SU-DHL-6 (cell line): ENCODE measurements around the gene TBL1X.
"Not testable (repeated sequence)": the region's sequence is repeated elsewhere in the genome, so short reads cannot be mapped to it uniquely, and the experiment has no call there.

ENCODE experiments used
- H2AFZ ChIP-seq: fragments of 200-600 bp; sonication (generic); 2 replicates; pipeline ENCODE4 v1.6.1; 2014; ENCODE audit warnings: low read depth, mild to moderate bottlenecking, moderate library complexity, mixed read lengths, antibody characterized with exemption, low read length; ENCODE audit not compliant: severe bottlenecking
- H3F3A ChIP-seq: fragments of 200-600 bp; shearing (Covaris generic); 2 replicates; pipeline ENCODE4 v1.6.0; 2016; ENCODE audit warnings: antibody characterized with exemption, mild to moderate bottlenecking; ENCODE audit not compliant: insufficient read depth
- H3K27ac ChIP-seq: fragments of 200-600 bp; sonication (generic); 2 replicates; pipeline ENCODE4 v1.5.1; 2016; ENCODE audit warnings: low read depth, mild to moderate bottlenecking, low read length, moderate library complexity, mixed read lengths
- H3K27me3 ChIP-seq: fragments of 200-600 bp; sonication (generic), shearing (Covaris generic); 2 replicates; pipeline ENCODE4 v1.6.0; 2014; ENCODE audit warnings: mild to moderate bottlenecking, low read length
- H3K36me3 ChIP-seq: fragments of 200-600 bp; sonication (generic); 2 replicates; pipeline ENCODE4 v1.6.1; 2014; ENCODE audit warnings: mild to moderate bottlenecking, low read length, mixed read lengths
- H3K4me2 ChIP-seq: fragments of 300-600, 200-600 bp; shearing (Covaris generic), sonication (generic); 2 replicates; pipeline ENCODE4 v1.6.0; 2014; ENCODE audit warnings: low read length, low read depth, mild to moderate bottlenecking; ENCODE audit not compliant: poor library complexity, severe bottlenecking
- H3K4me3 ChIP-seq: fragments of 200-600 bp; sonication (generic); 2 replicates; pipeline ENCODE4 v1.5.1; 2014; ENCODE audit warnings: antibody characterized with exemption, low read length, mild to moderate bottlenecking, mixed read lengths; ENCODE audit not compliant: insufficient read depth, poor library complexity, severe bottlenecking
- H3K79me2 ChIP-seq: fragments of 200-600 bp; sonication (generic); 2 replicates; pipeline ENCODE4 v1.6.1; 2014; ENCODE audit warnings: mild to moderate bottlenecking, low read length, moderate library complexity; ENCODE audit not compliant: insufficient read depth
- H3K9ac ChIP-seq: fragments of 200-600 bp; sonication (generic); 2 replicates; pipeline ENCODE4 v1.7.0; 2014; ENCODE audit warnings: mild to moderate bottlenecking, low read length
- H3K9me2 ChIP-seq: fragments of 200-600 bp; sonication (generic); replicated peaks from 2 replicates; pipeline ENCODE4 v1.6.1; 2014; ENCODE audit warnings: low read length; ENCODE audit not compliant: insufficient read depth
- H3K9me3 ChIP-seq: fragments of 200-600 bp; sonication (generic); 2 replicates; pipeline ENCODE4 v1.6.1; 2014; ENCODE audit warnings: low read length, mixed read lengths; ENCODE audit not compliant: insufficient read depth
- H4K20me1 ChIP-seq: fragments of 200-600 bp; sonication (generic); 2 replicates; pipeline ENCODE4 v1.6.1; 2014; ENCODE audit warnings: low read depth, mild to moderate bottlenecking, antibody characterized with exemption, low read length, moderate library complexity, mixed read lengths
- EZH2phosphoT487 ChIP-seq: fragments of 200-600 bp; sonication (generic), shearing (Covaris generic); conservative IDR thresholded peaks from 2 replicates; pipeline ENCODE4 v1.6.1; 2018; ENCODE audit warnings: mild to moderate bottlenecking, antibody characterized with exemption, low read length, moderate library complexity, mixed read lengths
- TF ChIP-seq, protein P1 (sequence below): fragments of 200-600 bp; sonication (generic); IDR thresholded peaks from one replicate; pipeline ENCODE4 v1.5.1; 2017; ENCODE audit warnings: antibody characterized with exemption, mild to moderate bottlenecking, low read length, moderate library complexity; ENCODE audit not compliant: insufficient read depth, poor library complexity, severe bottlenecking

TBL1X gene

DNA sequence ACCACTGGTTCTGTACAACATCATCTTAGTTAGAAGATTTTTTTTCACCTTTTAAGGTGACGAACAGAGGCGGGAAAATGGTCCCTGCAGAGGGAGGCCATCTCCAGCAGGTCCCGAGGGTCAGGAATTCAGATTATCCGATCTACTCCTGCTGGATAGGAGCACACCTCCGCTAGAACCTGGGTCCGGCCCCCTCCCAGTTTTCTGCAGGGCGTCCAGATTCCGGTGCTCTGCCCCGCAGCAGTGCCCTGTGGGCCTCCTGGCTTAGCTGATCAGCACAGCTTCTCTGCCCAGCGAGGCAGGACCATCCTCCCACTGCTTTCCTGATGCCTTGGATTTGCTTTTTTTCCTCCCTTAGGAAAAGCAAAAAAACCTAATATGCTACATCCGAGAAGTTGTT is 2.3 kb downstream of the TBL1X start:
- H3K9me3 ChIP-seq, result no peaks in the 10 kb centered on the region
- TF ChIP-seq, protein P1, sequence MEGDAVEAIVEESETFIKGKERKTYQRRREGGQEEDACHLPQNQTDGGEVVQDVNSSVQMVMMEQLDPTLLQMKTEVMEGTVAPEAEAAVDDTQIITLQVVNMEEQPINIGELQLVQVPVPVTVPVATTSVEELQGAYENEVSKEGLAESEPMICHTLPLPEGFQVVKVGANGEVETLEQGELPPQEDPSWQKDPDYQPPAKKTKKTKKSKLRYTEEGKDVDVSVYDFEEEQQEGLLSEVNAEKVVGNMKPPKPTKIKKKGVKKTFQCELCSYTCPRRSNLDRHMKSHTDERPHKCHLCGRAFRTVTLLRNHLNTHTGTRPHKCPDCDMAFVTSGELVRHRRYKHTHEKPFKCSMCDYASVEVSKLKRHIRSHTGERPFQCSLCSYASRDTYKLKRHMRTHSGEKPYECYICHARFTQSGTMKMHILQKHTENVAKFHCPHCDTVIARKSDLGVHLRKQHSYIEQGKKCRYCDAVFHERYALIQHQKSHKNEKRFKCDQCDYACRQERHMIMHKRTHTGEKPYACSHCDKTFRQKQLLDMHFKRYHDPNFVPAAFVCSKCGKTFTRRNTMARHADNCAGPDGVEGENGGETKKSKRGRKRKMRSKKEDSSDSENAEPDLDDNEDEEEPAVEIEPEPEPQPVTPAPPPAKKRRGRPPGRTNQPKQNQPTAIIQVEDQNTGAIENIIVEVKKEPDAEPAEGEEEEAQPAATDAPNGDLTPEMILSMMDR, result no peak
- TF ChIP-seq EZH2phosphoT487, result no peak
- no peak overlapping the region for H3K9ac ChIP-seq
- H3K9me2 ChIP-seq, result no peaks in the 10 kb centered on the region
- H4K20me1 ChIP-seq, result no peaks in the 10 kb centered on the region
- 0 out of 2 replicates have a peak, but pooled peaks cover 8% of the 10 kb centered on the region for H3F3A ChIP-seq
- no peak overlapping the region for H2AFZ ChIP-seq
- H3K27me3 ChIP-seq, result no peaks in the 10 kb centered on the region
- no peak overlapping the region for H3K27ac ChIP-seq
- no peaks in the 10 kb centered on the region for H3K36me3 ChIP-seq
- H3K4me2 ChIP-seq, result peak overlapping the region; percentile 49
- H3K4me3 ChIP-seq, result peak overlapping the region; percentile 68
- peaks cover 27% of the 10 kb centered on the region; the same call in 1 of the 2 replicates for H3K79me2 ChIP-seq

DNA sequence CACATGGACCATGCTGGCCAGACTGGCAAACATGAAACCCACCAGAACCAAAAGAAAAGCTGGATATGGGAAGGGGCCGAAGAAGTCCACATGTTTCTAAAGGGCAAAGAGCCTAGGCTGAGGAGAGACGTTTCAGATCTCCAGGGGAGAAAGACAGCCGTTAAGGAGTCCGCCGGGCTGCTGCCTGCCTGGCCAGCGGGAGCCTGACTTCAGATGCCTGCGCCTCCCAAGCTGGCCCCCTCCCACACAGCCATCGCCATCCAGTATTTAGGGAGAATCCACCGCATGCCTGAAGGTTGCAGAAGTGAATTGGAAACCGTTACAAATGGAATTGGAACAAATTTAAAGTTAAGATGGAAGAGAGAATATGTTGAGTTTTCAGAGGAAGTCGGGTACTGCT is 2.9 kb downstream of the TBL1X start:
- Histone ChIP-seq H3K4me3 (no peak overlapping the region), H3K4me2 (no peak overlapping the region), H3K36me3 (no peaks in the 10 kb centered on the region), H3K27ac (no peak overlapping the region), H3K9me3 (no peaks in the 10 kb centered on the region), H4K20me1 (no peaks in the 10 kb centered on the region), H3K9me2 (no peaks in the 10 kb centered on the region), H3K79me2 (peaks cover 28% of the 10 kb centered on the region; the same call in 1 of the 2 replicates), H3K9ac (no peak overlapping the region), H2AFZ (no peak overlapping the region), H3F3A (0 out of 2 replicates have a peak, but pooled peaks cover 8% of the 10 kb centered on the region), H3K27me3 (no peaks in the 10 kb centered on the region)
- TF ChIP-seq EZH2phosphoT487, result no peak

DNA sequence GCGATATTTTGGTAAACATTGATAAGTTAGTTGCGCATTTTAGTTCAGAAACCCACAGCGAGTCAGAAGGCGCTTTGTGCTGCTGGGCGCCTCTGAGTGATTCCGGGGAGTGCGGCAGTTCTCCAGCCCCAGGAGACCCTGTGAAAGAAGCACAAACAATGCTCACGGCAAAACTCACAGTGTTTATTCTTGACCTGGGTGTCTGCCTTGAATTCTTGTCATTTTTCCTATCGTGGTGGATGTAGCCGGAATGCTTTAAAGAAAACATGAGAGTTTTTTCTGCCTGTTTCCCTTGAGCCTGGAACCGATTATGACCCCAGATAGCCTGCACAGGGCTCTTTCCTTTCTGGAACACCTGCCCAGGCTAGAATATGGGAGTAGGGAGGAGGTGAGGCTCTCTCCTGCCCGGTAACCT is 6.7 kb downstream of the TBL1X start:
- TF ChIP-seq, protein P1, result no peak
- no peak for TF ChIP-seq EZH2phosphoT487
- H3K27me3 ChIP-seq, result no peaks in the 10 kb centered on the region
- peaks cover 38% of the 10 kb centered on the region; the same call in 1 of the 2 replicates for H3K79me2 ChIP-seq
- H3K4me3 ChIP-seq, result no peak overlapping the region
- H4K20me1 ChIP-seq, result no peaks in the 10 kb centered on the region
- H3K4me2 ChIP-seq, result no peak overlapping the region
- no peaks in the 10 kb centered on the region for H3K9me2 ChIP-seq
- H3F3A ChIP-seq, result no peaks in the 10 kb centered on the region
- no peak overlapping the region for H3K9ac ChIP-seq
- H3K36me3 ChIP-seq, result no peaks in the 10 kb centered on the region
- H3K27ac ChIP-seq, result no peak overlapping the region
- H3K9me3 ChIP-seq, result no peaks in the 10 kb centered on the region
- H2AFZ ChIP-seq, result no peak overlapping the region

DNA sequence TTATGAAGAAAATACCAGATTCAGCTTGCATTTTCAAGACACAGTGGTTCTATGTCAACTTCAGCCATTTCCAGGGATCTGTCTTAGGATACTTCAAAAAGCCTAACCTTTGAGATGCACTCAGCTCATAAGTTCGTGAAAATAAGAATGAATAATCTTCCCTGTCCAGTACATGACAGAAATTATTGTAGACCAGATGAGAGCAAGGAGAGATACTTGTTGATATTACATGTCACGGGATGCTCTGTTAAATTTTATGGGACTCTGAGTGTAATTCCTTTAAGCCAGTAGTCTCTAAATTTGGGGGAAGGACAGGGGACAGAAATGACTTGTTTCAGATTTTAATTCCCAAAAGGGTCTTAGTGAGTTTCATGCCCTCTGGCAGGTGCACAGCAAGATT is 8.8 kb downstream of the TBL1X start:
- TF ChIP-seq EZH2phosphoT487, result no peak
- TF ChIP-seq, protein P1, result no peak
- H3K27me3 ChIP-seq, result no peaks in the 10 kb centered on the region
- H3K9ac ChIP-seq, result no peak overlapping the region
- no peak overlapping the region for H2AFZ ChIP-seq
- no peak overlapping the region for H3K4me2 ChIP-seq
- no peaks in the 10 kb centered on the region for H4K20me1 ChIP-seq
- no peaks in the 10 kb centered on the region for H3F3A ChIP-seq
- H3K9me2 ChIP-seq, result no peaks in the 10 kb centered on the region
- H3K79me2 ChIP-seq, result peaks cover 36% of the 10 kb centered on the region; the same call in 1 of the 2 replicates
- no peaks in the 10 kb centered on the region for H3K36me3 ChIP-seq
- no peak overlapping the region for H3K4me3 ChIP-seq
- no peaks in the 10 kb centered on the region for H3K9me3 ChIP-seq
- H3K27ac ChIP-seq, result no peak overlapping the region

DNA sequence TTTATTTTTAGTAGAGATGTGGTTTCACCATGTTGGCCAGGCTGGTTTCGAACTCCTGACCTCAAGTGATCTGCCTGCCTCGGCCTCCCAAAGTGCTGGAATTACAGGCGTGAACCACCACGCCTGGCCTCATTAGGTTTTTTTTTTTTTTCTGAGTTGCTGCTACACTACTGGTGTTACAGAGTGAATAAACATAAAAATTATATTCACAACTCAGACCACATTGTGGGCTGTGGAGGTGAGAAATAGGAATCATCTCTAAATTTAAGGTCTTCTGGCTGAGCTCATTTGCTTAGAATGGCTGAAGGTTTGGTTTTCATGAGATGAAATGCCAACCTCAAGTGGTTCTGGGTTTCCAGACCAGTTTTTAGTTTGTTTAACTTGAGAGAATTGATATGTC is 10.6 kb downstream of the TBL1X start:
- not testable (repeated sequence) for H4K20me1 ChIP-seq
- Histone ChIP-seq H3K79me2 (peaks cover 34% of the 10 kb centered on the region; the same call in 1 of the 2 replicates), H3K4me2 (peak overlapping the region; percentile 7)

More for the DNA sequence above, 10.6 kb downstream of the TBL1X start:
- not testable (repeated sequence) for H3K36me3 ChIP-seq, H3K9me2 ChIP-seq, H3K9me3 ChIP-seq, H3F3A ChIP-seq, H2AFZ ChIP-seq, H3K27me3 ChIP-seq, H3K4me3 ChIP-seq, H3K27ac ChIP-seq, H3K9ac ChIP-seq
